Endothelial cell (in vitro differentiated cells): ENCODE data around the gene C3orf52. TPM values are rescaled to one million over a fixed set of nuclear protein-coding genes. Genes with fewer than 3 reads are reported as not detected.
"Not testable (repeated sequence)": the region's sequence is repeated elsewhere in the genome, so short reads cannot be mapped to it uniquely, and the experiment has no call there.

Experiments used
- DNase-seq: peaks from one replicate; pipeline ENCODE4 v3.0.0; 2021; ENCODE audit warnings: low spot score
- H3K27ac Mint-ChIP-seq: one replicate; pipeline ENCODE4 v1.8.0; 2021; ENCODE audit warnings: mixed read lengths, inconsistent platforms; ENCODE audit not compliant: unreplicated experiment
- H3K27me3 Mint-ChIP-seq: one replicate; pipeline ENCODE4 v1.8.0; 2021; ENCODE audit warnings: mild to moderate bottlenecking, moderate library complexity, mixed read lengths, inconsistent platforms; ENCODE audit not compliant: unreplicated experiment
- H3K36me3 Mint-ChIP-seq: one replicate; pipeline ENCODE4 v1.8.0; 2021; ENCODE audit warnings: mild to moderate bottlenecking, low read depth, mixed read lengths, inconsistent platforms; ENCODE audit not compliant: unreplicated experiment
- H3K4me1 Mint-ChIP-seq: one replicate; pipeline ENCODE4 v1.8.0; 2021; ENCODE audit warnings: mild to moderate bottlenecking, mixed read lengths, inconsistent platforms; ENCODE audit not compliant: unreplicated experiment
- H3K4me3 Mint-ChIP-seq: one replicate; pipeline ENCODE4 v1.8.0; 2021; ENCODE audit warnings: mild to moderate bottlenecking, mixed read lengths, inconsistent platforms; ENCODE audit not compliant: unreplicated experiment
- H3K9me3 Mint-ChIP-seq: one replicate; pipeline ENCODE4 v1.8.0; 2021; ENCODE audit warnings: mixed read lengths, inconsistent platforms; ENCODE audit not compliant: unreplicated experiment
- total RNA-seq: library from RNA; stranded (reverse); fragmentation: NEBNext Ultra II Directional; extraction: Animal tissue kit (Norgen Biotek cat#: 25700); gene quantifications from one replicate; pipeline ENCODE4 v1.2.1, GENCODE V29; 2021; ENCODE audit not compliant: unreplicated experiment
- TF ChIP-seq, protein P1 (sequence below): fragments of 200-600 bp; sonication (generic); IDR thresholded peaks from one replicate; pipeline ENCODE4 v1.5.0; 2021; ENCODE audit warnings: antibody characterized with exemption; ENCODE audit not compliant: unreplicated experiment

C3orf52 gene
- total RNA-seq, 1 donor from 2014 or later = 8.3 TPM

DNA sequence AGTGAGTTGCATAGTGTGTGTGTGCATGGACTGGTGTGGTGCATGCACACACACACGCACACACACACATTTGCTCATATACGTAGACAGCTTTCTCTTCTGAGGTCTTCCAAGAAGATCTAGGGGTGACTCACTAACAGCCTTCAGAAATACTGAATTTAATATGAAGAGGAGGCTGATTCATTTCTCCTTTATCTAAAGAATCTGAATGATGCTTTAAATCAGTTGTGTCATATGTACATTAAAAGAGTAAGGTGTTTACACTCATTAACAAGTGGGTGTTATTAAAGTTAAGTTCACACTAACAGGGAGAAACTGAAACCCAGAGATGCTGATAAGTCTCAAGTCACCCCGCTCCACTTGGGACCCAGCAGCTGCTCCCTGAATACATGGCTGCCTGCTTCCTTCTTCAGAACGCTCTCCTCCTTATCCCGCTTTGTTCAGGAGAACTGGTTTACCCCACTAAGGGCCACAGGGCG is 29.7 kb upstream of the C3orf52 start:
- TF ChIP-seq, protein P1, sequence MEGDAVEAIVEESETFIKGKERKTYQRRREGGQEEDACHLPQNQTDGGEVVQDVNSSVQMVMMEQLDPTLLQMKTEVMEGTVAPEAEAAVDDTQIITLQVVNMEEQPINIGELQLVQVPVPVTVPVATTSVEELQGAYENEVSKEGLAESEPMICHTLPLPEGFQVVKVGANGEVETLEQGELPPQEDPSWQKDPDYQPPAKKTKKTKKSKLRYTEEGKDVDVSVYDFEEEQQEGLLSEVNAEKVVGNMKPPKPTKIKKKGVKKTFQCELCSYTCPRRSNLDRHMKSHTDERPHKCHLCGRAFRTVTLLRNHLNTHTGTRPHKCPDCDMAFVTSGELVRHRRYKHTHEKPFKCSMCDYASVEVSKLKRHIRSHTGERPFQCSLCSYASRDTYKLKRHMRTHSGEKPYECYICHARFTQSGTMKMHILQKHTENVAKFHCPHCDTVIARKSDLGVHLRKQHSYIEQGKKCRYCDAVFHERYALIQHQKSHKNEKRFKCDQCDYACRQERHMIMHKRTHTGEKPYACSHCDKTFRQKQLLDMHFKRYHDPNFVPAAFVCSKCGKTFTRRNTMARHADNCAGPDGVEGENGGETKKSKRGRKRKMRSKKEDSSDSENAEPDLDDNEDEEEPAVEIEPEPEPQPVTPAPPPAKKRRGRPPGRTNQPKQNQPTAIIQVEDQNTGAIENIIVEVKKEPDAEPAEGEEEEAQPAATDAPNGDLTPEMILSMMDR = no peak
- no peaks in the 10 kb centered on the region for H3K36me3 Mint-ChIP-seq
- H3K4me1 Mint-ChIP-seq = peaks cover 29% of the 10 kb centered on the region
- no peaks in the 10 kb centered on the region for H3K9me3 Mint-ChIP-seq
- peaks cover 3% of the 10 kb centered on the region for H3K27me3 Mint-ChIP-seq
- H3K27ac Mint-ChIP-seq = no peak overlapping the region
- no peak for DNase-seq
- H3K4me3 Mint-ChIP-seq = no peak overlapping the region

DNA sequence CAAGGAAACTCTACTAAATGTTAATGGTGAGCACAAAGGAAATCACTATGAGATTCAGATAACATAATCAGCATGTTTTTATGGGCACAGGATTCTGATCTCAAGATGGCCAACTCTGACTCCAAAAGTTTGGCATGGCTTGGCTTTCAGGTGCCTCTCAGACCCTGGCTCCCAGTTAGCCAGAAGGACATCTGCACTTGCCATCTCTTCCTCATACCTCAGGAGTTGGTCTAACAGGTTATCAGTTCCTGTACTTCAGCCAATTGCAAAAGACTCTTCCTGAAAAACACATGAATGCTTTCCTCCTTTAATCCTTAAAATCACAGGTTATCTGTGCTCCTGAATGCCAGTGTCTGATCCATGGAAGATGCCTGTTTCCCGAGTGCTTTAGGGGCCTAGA is 26.7 kb upstream of the C3orf52 start:
- Mint-ChIP-seq H3K4me1 (peaks cover 7% of the 10 kb centered on the region), H3K36me3 (no peaks in the 10 kb centered on the region), H3K4me3 (no peak overlapping the region), H3K27me3 (peaks cover 3% of the 10 kb centered on the region), H3K27ac (no peak overlapping the region), H3K9me3 (no peaks in the 10 kb centered on the region)
- DNase-seq = no peak
- TF ChIP-seq, protein P1 = no peak

DNA sequence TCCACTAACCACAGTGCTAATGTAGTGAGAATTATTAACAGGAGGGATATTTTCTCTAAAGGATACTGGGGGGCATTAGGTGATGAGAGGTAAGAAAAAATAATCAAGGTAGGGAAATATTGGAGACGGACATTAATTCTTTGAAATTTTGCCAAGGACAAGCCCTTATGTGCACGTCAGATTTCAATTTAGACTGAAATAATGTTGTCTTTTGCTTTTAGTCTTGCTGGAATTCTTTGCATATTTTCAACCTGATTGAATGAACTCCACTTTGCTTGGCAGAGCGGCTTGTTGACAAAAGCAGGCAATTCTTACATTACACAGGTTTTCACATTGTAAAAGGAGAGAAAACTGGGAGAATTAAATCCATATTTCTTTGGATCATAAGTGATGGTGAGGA is 25.0 kb upstream of the C3orf52 start:
- Mint-ChIP-seq H3K36me3 (no peaks in the 10 kb centered on the region), H3K9me3 (no peaks in the 10 kb centered on the region), H3K27ac (no peak overlapping the region), H3K4me1 (peaks cover 4% of the 10 kb centered on the region), H3K4me3 (no peak overlapping the region), H3K27me3 (peaks cover 3% of the 10 kb centered on the region)
- TF ChIP-seq, protein P1 = no peak
- no peak for DNase-seq

DNA sequence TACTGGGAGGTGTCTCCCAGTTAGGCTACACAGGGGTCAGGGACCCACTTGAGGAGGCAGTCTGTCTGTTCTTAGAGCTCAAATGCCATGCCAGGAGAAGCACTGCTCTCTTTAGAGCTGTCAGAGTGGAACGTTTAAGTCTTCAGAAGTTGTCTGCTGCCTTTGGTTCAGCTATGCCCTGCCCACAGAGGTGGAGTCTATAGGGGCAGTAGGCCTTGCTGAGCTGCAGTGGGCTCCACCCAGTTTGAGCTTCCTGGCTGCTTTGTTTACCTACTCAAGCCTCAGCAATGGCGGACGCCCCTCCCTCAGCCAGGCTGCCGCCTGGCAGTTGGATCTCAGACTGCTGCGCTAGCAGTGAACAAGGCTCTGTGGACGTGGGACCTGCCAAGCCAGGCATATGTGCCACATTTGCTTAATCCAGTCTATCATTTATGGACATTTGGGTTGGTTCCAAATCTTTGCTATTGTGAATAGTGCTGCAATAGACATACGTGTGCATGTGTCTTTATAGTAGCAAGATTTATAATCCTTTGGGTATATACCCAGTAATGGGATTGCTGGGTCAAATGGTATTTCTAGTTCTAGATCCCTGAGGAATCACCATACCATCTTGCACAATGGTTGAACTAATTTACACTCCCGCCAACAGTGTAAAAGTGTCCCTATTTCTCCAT is 13.7 kb upstream of the C3orf52 start:
- H3K36me3 Mint-ChIP-seq, H3K4me3 Mint-ChIP-seq, DNase-seq, H3K27ac Mint-ChIP-seq, H3K4me1 Mint-ChIP-seq, H3K27me3 Mint-ChIP-seq, H3K9me3 Mint-ChIP-seq: not testable (repeated sequence)

DNA sequence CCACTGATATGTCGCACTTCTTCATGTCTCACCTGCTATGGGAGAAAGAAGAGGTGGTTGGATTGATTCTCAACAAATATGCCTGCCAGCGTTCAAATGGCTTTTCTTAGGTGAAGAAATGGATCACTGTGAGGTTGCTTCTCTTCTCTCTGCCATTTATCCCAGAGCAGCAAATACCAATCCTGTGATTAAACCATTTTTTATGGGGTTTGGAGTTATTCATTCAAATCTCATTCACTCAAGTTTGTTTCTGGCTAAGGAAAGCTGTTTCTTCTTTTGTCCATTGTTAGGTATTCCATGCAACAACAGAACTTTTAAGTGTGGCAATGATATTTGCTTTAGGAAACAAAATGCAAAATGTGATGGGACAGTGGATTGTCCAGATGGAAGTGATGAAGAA is 12.2 kb upstream of the C3orf52 start:
- H3K27me3 Mint-ChIP-seq = peaks cover 1% of the 10 kb centered on the region
- TF ChIP-seq, protein P1 = no peak
- H3K4me1 Mint-ChIP-seq = peaks cover 8% of the 10 kb centered on the region
- DNase-seq = no peak
- H3K36me3 Mint-ChIP-seq = no peaks in the 10 kb centered on the region
- no peak overlapping the region for H3K4me3 Mint-ChIP-seq
- H3K27ac Mint-ChIP-seq = no peak overlapping the region
- no peaks in the 10 kb centered on the region for H3K9me3 Mint-ChIP-seq
